Neural cell (in vitro differentiated cells): ENCODE measurements around the gene DNAJC28.

ENCODE experiments used
- CTCF ChIP-seq: fragments of 450-650 bp; IDR thresholded peaks from 2 replicates; pipeline ENCODE4 v1.5.1; 2014; ENCODE audit warnings: antibody characterized with exemption, mild to moderate bottlenecking, moderate library complexity; ENCODE audit not compliant: poor library complexity, severe bottlenecking
- EZH2 ChIP-seq: fragments of 200-600, 300-800 bp; shearing (Covaris generic), sonication (generic); IDR thresholded peaks from 2 replicates; pipeline ENCODE4 v1.6.1; 2014; ENCODE audit warnings: antibody characterized with exemption, low read length, borderline replicate concordance, mild to moderate bottlenecking; ENCODE audit not compliant: insufficient read depth, poor library complexity, severe bottlenecking
- MXI1 ChIP-seq: fragments of 450-650 bp; conservative IDR thresholded peaks from 2 replicates; pipeline ENCODE4 v1.6.1; 2014; ENCODE audit warnings: antibody characterized with exemption, mild to moderate bottlenecking; ENCODE audit not compliant: poor library complexity, severe bottlenecking
- POLR2AphosphoS5 ChIP-seq: IDR thresholded peaks from 2 replicates; pipeline ENCODE4 v1.6.1; 2012
- RAD21 ChIP-seq: fragments of 450-650 bp; conservative IDR thresholded peaks from 2 replicates; pipeline ENCODE4 v1.6.1; 2014; ENCODE audit warnings: antibody characterized with exemption, mild to moderate bottlenecking, moderate library complexity
- SMC3 ChIP-seq: fragments of 450-650 bp; conservative IDR thresholded peaks from 2 replicates; pipeline ENCODE4 v1.6.1; 2014; ENCODE audit warnings: antibody characterized with exemption, mild to moderate bottlenecking, moderate library complexity; ENCODE audit not compliant: poor library complexity

DNA sequence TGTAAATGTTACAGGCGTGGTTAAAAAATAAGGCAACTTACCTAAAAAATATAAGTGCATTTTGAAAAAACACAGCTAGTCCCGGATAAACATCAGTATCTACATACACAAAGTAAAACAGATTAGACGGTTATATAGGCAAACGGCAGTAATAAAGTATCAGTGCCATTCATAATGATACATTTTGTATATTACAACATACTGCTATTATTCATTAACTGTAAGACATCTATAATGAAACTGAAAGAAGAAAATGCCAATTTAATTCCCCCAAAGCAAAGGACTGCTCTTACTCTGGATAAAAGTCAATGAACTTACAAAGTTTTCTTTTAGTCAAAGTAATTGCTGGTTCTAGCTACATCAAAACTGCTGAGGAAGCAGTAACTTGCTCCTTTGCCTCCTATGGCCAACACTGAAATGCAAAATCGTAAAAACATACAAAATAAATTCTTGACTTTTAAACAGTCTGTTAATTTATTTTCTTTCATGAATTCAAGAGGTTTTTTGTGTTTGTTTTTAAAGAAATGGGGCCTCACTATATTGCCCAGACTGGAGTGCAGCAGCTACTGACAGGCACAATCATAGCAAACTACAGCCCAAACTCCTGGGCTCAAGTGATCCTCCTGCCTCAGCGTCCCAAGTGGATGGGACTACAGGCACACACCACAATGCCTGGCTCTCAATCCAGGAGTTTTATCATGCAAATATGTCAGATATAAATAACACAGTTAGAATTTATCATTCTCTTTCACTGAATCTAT, 35.6 kb downstream of the DNAJC28 start:
- no peak for TF ChIP-seq MXI1
- no peak for TF ChIP-seq RAD21
- TF ChIP-seq CTCF: no peak
- TF ChIP-seq EZH2: no peak
- TF ChIP-seq POLR2AphosphoS5: no peak
- no peak for TF ChIP-seq SMC3
